Stimulated activated naive CD8-positive, alpha-beta T cell treated with anti-CD3 and anti-CD28 coated beads, Interleukin-15, amount 100 ng/mL, for 72 hours (primary cell): ENCODE results near the gene NOX4.
"Not testable (repeated sequence)": the region's sequence is repeated elsewhere in the genome, so short reads cannot be mapped to it uniquely, and the experiment has no call there.

ENCODE experiments used
- ATAC-seq: fragments of 150-1000 bp; cut with Tn5 transposase; 2 replicates; pipeline ENCODE4 v1.10.0; 2021; ENCODE audit warnings: mild to moderate bottlenecking, moderate library complexity
- DNase-seq, 2 donors: peaks; one replicate each; pipeline ENCODE4 v3.0.0; 2021 to 2022
- H3K27ac Mint-ChIP-seq, 2 donors: one replicate each; pipeline ENCODE4 v1.8.0; 2022; ENCODE audit warnings: mild to moderate bottlenecking in 2 of 2, mixed read lengths in 2 of 2, moderate library complexity in 2 of 2
- H3K27me3 Mint-ChIP-seq: one replicate; pipeline ENCODE4 v1.8.0; 2022; ENCODE audit warnings: mixed read lengths
- H3K4me1 Mint-ChIP-seq: one replicate; pipeline ENCODE4 v1.8.0; 2022; ENCODE audit warnings: mild to moderate bottlenecking, mixed read lengths
- H3K4me3 Mint-ChIP-seq, 2 donors: one replicate each; pipeline ENCODE4 v1.8.0; 2022; ENCODE audit warnings: mild to moderate bottlenecking in 2 of 2, mixed read lengths in 2 of 2, moderate library complexity in 1 of 2
- H3K9me3 Mint-ChIP-seq, 2 donors: one replicate each; pipeline ENCODE4 v1.8.0; 2022; ENCODE audit warnings: mixed read lengths in 2 of 2

The NOX4 gene

DNA sequence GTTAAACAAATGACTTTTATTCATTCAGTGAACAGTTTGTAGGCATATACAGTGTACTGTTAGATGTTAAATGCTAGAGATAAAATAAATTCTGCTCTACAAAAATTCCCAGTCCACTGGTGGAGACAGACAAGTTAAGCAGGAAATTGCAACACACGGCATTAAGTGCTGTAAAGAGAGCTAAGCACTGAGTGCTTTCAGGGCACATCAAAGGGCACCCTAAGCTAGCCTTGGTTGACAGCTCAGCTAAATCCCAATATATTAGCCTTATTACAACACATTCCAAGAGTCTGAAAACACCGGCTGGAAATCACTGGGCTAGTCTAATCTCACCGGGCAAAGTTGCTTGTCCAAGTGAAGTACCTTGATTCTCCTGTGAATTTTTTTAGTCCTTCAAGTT, 55.1 kb downstream of the NOX4 start:
- H3K27ac Mint-ChIP-seq = no peak overlapping the region
- no peak overlapping the region for H3K4me3 Mint-ChIP-seq
- H3K9me3 Mint-ChIP-seq = peaks cover 0 to under 1% of the 10 kb centered on the region in 2 donors
- ATAC-seq (no peak), DNase-seq (no peak)
- no peaks in the 10 kb centered on the region for H3K4me1 Mint-ChIP-seq
- no peaks in the 10 kb centered on the region for H3K27me3 Mint-ChIP-seq

DNA sequence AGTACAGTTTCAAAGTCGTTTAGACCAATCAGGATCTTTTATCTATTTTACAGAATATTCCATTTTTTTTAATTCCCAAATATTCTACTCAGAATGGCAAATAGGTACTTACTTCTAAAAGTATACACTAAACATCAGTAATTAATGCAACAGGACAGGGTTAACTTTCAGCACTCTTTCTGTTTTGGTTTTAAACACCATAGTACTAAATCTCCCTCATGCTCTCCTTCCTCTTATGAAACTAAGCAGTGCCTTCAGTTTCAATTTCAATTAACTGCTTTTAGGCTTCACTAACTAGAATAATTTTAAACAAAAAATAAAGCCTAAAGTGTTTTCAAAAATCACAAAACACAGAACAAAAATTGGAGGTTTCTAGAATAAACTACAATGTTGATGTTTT, 57.9 kb downstream of the NOX4 start:
- ATAC-seq = no peak
- DNase-seq = no peak
- H3K27ac Mint-ChIP-seq = no peak overlapping the region
- H3K4me3 Mint-ChIP-seq = no peak overlapping the region
- no peaks in the 10 kb centered on the region for H3K4me1 Mint-ChIP-seq
- H3K9me3 Mint-ChIP-seq = peaks cover 6 to 7% of the 10 kb centered on the region in 2 donors
- no peaks in the 10 kb centered on the region for H3K27me3 Mint-ChIP-seq

GRCh38 chr11:89432182-89432581, 59.0 kb downstream of the NOX4 start:
- H3K27ac Mint-ChIP-seq, H3K4me3 Mint-ChIP-seq, H3K9me3 Mint-ChIP-seq, H3K27me3 Mint-ChIP-seq, ATAC-seq, DNase-seq, H3K4me1 Mint-ChIP-seq: not testable (repeated sequence)

DNA sequence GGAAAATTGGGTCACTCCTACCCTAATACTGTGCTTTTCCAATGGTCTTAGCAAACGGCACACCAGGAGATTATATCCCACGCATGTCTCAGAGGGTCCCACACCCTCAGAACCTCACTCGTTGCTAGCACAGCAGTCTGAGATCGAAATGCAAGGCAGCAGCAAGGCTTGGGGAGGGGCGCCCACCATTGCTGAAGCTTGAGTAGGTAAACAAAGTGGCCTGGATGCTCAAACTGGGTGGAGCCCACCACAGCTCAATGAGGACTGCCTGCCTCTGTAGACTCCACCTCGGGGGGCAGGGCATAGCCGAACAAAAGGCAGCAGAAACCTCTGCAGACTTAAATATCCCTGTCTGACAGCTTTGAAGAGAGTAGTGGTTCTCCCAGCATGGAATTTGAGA, 64.7 kb downstream of the NOX4 start:
- not testable (repeated sequence) for H3K27me3 Mint-ChIP-seq, DNase-seq, ATAC-seq, H3K4me3 Mint-ChIP-seq, H3K9me3 Mint-ChIP-seq, H3K27ac Mint-ChIP-seq, H3K4me1 Mint-ChIP-seq

- DNase-seq = no peak
- Mint-ChIP-seq H3K27ac (no peak overlapping the region), H3K9me3 (no peaks in the 10 kb centered on the region), H3K4me1 (no peaks in the 10 kb centered on the region), H3K27me3 (no peaks in the 10 kb centered on the region), H3K4me3 (no peak overlapping the region)
- ATAC-seq = no peak
Measured at GRCh38 chr11:89421718-89422117, 69.5 kb downstream of the NOX4 start.

GRCh38 chr11:89420981-89421380, 70.2 kb downstream of the NOX4 start:
- Mint-ChIP-seq H3K4me3 (no peak overlapping the region), H3K9me3 (no peaks in the 10 kb centered on the region), H3K27me3 (no peaks in the 10 kb centered on the region), H3K4me1 (no peaks in the 10 kb centered on the region), H3K27ac (no peak overlapping the region)
- ATAC-seq (no peak), DNase-seq (no peak)

DNA sequence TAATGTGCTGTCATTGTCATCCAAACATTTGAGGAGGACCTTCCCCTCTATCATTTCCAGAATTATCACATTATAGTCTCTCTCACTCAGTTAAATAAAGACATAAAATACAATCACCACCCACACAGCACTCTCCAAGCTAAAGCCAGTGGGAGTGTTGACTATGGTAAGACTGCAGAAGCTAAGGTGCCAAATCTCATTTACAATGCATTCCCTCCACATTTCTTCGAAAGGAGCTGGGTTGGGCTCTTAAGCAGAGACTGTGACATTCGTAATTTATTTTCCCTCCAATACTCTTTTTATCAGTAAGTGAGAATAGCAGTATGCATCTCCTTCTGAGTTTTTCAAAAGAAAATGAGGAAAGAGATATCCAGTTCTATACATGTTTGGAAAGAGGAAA, 74.2 kb downstream of the NOX4 start:
- no peaks in the 10 kb centered on the region for H3K9me3 Mint-ChIP-seq
- H3K4me3 Mint-ChIP-seq = no peak overlapping the region
- H3K4me1 Mint-ChIP-seq = no peaks in the 10 kb centered on the region
- H3K27me3 Mint-ChIP-seq = no peaks in the 10 kb centered on the region
- no peak overlapping the region for H3K27ac Mint-ChIP-seq
- DNase-seq (no peak), ATAC-seq (no peak)

DNA sequence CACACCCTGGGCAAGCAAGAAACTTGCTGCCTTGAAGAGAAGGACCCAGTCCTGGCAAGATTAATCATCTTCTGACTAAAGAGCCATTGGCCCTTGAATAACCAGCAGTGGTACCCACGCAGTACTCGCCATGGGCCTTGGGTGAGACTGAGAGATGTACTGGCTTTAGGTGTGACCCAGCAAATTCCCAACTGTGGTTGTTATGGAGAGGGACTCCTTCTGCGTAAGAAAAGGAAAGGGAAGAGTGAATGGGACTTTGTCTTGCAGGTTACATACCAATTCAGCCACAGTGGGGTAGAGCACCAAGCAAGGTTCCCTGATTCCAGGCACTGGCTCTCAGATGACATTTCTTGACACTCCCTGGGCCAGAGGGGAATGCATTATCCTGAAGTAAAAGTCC, 80.1 kb downstream of the NOX4 start:
- not testable (repeated sequence) for H3K27ac Mint-ChIP-seq, DNase-seq, H3K27me3 Mint-ChIP-seq, H3K4me1 Mint-ChIP-seq, ATAC-seq, H3K4me3 Mint-ChIP-seq, H3K9me3 Mint-ChIP-seq

DNA sequence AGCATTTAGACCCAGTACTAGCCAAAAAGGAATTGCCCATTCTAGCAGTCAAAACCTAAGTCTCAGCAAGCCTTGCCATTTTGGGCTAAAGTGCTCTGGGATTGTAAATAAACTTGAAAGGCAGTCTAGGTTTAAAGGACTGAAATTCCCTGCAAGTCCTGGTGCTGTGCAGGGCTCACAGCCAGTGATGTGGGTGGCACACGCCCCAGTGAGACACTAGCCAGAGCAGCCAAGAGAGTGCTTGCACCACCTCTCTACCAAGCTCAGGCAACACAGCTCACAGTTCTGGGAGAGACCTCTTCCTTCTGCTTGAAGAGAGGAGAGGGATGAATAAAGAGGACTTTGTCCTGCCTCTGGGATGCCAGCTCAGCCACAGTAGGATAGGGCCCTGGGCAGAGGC, 80.5 kb downstream of the NOX4 start:
- H3K9me3 Mint-ChIP-seq, H3K4me1 Mint-ChIP-seq, H3K27ac Mint-ChIP-seq, H3K27me3 Mint-ChIP-seq, H3K4me3 Mint-ChIP-seq, DNase-seq, ATAC-seq: not testable (repeated sequence)

DNA sequence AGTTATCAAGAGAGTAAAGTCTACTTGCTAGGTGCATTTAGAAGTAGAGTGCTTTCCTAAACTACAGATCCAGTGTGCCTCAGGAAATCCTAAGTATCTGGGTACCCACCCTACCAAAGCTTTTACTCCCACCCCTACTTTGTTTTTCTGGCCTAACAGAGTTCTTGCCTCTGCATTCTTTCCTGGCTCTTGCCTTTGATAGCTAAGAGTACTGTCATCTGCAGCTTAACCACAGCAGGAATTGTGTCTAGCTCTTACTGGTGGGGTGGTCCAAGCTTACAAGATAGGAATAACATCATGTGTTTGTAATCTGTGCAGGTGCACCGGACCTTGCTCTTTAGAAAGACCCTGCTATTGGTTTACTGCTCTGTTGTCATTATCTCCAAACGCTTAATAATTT, 82.7 kb downstream of the NOX4 start:
- not testable (repeated sequence) for H3K9me3 Mint-ChIP-seq, H3K27ac Mint-ChIP-seq, H3K4me3 Mint-ChIP-seq

DNA sequence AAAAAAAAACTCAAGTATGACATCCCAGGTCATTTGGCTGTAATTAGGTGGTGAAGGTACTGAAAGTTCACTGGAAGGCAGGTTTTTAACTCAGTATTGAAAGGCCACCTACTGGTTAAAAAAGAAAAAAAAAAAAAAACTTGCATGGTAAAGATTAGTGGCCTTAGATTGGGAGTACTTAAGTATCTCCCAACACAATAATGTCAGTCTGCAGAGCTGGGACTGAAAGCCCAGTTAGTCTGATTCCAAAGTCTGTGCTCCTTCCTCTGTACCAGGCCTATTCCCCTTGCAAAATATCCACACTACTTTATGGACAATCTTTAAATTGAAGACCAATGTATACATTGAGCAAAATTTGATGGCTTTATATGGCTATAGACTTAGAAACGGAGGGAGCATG, 85.5 kb downstream of the NOX4 start:
- ATAC-seq (no peak), DNase-seq (no peak)
- Mint-ChIP-seq H3K4me3 (no peak overlapping the region), H3K27ac (no peak overlapping the region), H3K4me1 (no peaks in the 10 kb centered on the region), H3K9me3 (no peaks in the 10 kb centered on the region), H3K27me3 (no peaks in the 10 kb centered on the region)

More for the DNA sequence above, 82.7 kb downstream of the NOX4 start:
- not testable (repeated sequence) for H3K27me3 Mint-ChIP-seq, ATAC-seq, DNase-seq, H3K4me1 Mint-ChIP-seq

GRCh38 chr11:89391654-89392053, 99.5 kb downstream of the NOX4 start:
- H3K27ac Mint-ChIP-seq, ATAC-seq, H3K27me3 Mint-ChIP-seq, DNase-seq, H3K4me1 Mint-ChIP-seq, H3K9me3 Mint-ChIP-seq, H3K4me3 Mint-ChIP-seq: not testable (repeated sequence)

DNA sequence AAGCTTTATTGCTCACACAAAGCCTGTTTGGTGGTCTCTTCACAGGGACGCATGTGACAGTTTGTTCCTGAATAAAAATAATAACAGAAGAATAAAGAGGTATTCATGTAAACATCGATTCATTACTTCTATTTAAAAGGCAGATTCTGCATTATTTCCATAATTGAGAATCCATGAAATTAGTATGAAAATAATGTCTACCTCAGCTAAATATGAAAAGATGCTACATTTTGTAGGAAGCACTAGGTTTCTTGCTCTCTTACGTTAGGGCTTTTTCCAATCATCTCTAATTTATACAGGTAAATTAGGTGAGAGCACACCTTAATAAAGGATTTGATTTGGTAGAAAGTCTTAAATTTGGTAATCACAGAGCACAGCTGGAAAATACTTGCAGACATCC, 103.7 kb downstream of the NOX4 start:
- H3K27me3 Mint-ChIP-seq, H3K4me3 Mint-ChIP-seq, ATAC-seq, H3K9me3 Mint-ChIP-seq, DNase-seq, H3K27ac Mint-ChIP-seq, H3K4me1 Mint-ChIP-seq: not testable (repeated sequence)

- not testable (repeated sequence) for H3K27ac Mint-ChIP-seq, H3K9me3 Mint-ChIP-seq, ATAC-seq, DNase-seq, H3K27me3 Mint-ChIP-seq, H3K4me1 Mint-ChIP-seq, H3K4me3 Mint-ChIP-seq
Measured at GRCh38 chr11:89382986-89383385, 108.2 kb downstream of the NOX4 start.

DNA sequence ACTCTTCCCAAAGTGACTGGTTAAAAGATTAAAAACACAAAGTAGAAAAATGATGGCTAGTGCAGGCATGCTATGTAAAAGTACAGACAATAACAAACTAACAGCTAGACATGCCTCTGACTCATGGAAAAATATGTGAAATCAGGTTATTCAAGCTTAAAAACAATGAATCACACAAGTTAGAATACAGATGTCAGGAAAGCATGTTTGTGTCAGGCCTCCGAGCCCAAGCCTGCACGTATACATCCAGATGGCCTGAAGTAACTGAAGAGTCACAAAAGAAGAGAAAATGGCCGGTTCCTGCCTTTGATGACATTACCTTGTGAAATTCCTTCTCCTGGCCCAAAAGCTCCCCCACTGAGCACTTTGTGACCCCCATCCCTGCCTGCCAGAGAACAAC, 110.1 kb downstream of the NOX4 start:
- no peak overlapping the region for H3K27ac Mint-ChIP-seq
- no peak for ATAC-seq
- DNase-seq = no peak

GRCh38 chr11:89379976-89380771, 111.0 kb downstream of the NOX4 start:
- H3K4me1 Mint-ChIP-seq, H3K9me3 Mint-ChIP-seq, H3K27me3 Mint-ChIP-seq, ATAC-seq, DNase-seq, H3K4me3 Mint-ChIP-seq, H3K27ac Mint-ChIP-seq: not testable (repeated sequence)

More for the DNA sequence above, 110.1 kb downstream of the NOX4 start:
- Mint-ChIP-seq H3K4me1 (no peaks in the 10 kb centered on the region), H3K4me3 (no peak overlapping the region), H3K9me3 (peaks cover 0 to 9% of the 10 kb centered on the region in 2 donors), H3K27me3 (no peaks in the 10 kb centered on the region)

- H3K9me3 Mint-ChIP-seq, H3K27me3 Mint-ChIP-seq, ATAC-seq: not testable (repeated sequence)
Measured at GRCh38 chr11:89378986-89379385, 112.2 kb downstream of the NOX4 start.

More at GRCh38 chr11:89378986-89379385, 112.2 kb downstream of the NOX4 start:
- H3K4me3 Mint-ChIP-seq, H3K27ac Mint-ChIP-seq, H3K4me1 Mint-ChIP-seq, DNase-seq: not testable (repeated sequence)
